HEK293 (cell line): Measurements from ENCODE around the gene SIDT2.

Source experiments
- CTCF ChIA-PET: fragments of 350-600 bp; formaldehyde crosslinking; extraction: SDS; loops from one replicate; lab custom pipeline; 2021; ENCODE audit warnings: antibody characterized with exemption; lab: Yijun Ruan, JAX
- POLR2A ChIA-PET: fragments of 300-600 bp; formaldehyde crosslinking; extraction: SDS; loops from one replicate; lab custom pipeline; 2020; ENCODE audit warnings: antibody characterized with exemption, inconsistent platforms; lab: Yijun Ruan, JAX
- H3K27ac ChIP-seq: fragments of 200-500 bp; sonication (Bioruptor generic); 2 replicates; pipeline ENCODE4 v1.5.1; 2014; ENCODE audit warnings: low read depth, low read length, control low read depth, inconsistent platforms; ENCODE audit errors: extremely low read depth
- H3K36me3 ChIP-seq, 2 experiments: fragments of 200-500 bp in 1 of 2; sonication (Bioruptor generic) in 1 of 2; 1 replicate in 1 of 2; 2 replicates in 1 of 2; pipeline ENCODE4 v1.5.1; 2014 to 2017; ENCODE audit warnings: inconsistent platforms in 2 of 2, low read length in 2 of 2; ENCODE audit not compliant: control insufficient read depth in 2 of 2, insufficient read depth in 1 of 2
- H3K4me1 ChIP-seq: fragments of 200-500 bp; sonication (Bioruptor generic); 2 replicates; pipeline ENCODE4 v1.5.1; 2014; ENCODE audit warnings: mild to moderate bottlenecking, low read length, inconsistent platforms; ENCODE audit not compliant: control insufficient read depth, insufficient read depth
- H3K4me3 ChIP-seq: 2 replicates; pipeline ENCODE4 v1.5.1; 2011; ENCODE audit warnings: low read depth, mild to moderate bottlenecking, control low read depth, low read length, moderate library complexity
- H3K9me3 ChIP-seq: fragments of 200-500 bp; sonication (Bioruptor generic); 2 replicates; pipeline ENCODE4 v1.5.1; 2014; ENCODE audit warnings: low read depth, low read length, inconsistent platforms; ENCODE audit not compliant: control insufficient read depth, insufficient read depth
- EGR2 ChIP-seq: fragments of 450-650 bp; formaldehyde crosslinking; IDR thresholded peaks from 2 replicates; pipeline ENCODE4 v1.5.1; 2016; ENCODE audit warnings: low read depth, missing biosample characterization, missing genetic modification characterization
- HOXA7 ChIP-seq: sonication (generic); formaldehyde crosslinking; IDR thresholded peaks from 2 replicates; pipeline ENCODE4 v1.8.1; 2022; ENCODE audit warnings: missing genetic modification reagents, borderline replicate concordance
- IKZF3 ChIP-seq: fragments of 450-650 bp; IDR thresholded peaks from 2 replicates; pipeline ENCODE4 v1.5.0; 2018; ENCODE audit warnings: missing biosample characterization, mild to moderate bottlenecking, missing genetic modification characterization, moderate library complexity
- KLF1 ChIP-seq: fragments of 450-650 bp; formaldehyde crosslinking; IDR thresholded peaks from 2 replicates; pipeline ENCODE4 v1.5.1; 2016; ENCODE audit warnings: missing biosample characterization, missing genetic modification characterization
- MEIS1 ChIP-seq: sonication (generic); formaldehyde crosslinking; IDR thresholded peaks from 2 replicates; pipeline ENCODE4 v1.8.1; 2022; ENCODE audit warnings: missing genetic modification reagents, mild to moderate bottlenecking, borderline replicate concordance
- MZF1 ChIP-seq: fragments of 450-650 bp; formaldehyde crosslinking; IDR thresholded peaks from 2 replicates; pipeline ENCODE4 v1.5.1; 2017; ENCODE audit warnings: missing biosample characterization, missing genetic modification characterization, borderline replicate concordance
- OVOL3 ChIP-seq: fragments of 450-650 bp; formaldehyde crosslinking; IDR thresholded peaks from 2 replicates; pipeline ENCODE4 v1.5.1; 2016; ENCODE audit warnings: missing biosample characterization, missing genetic modification characterization
- REST ChIP-seq: fragments of 450-650 bp; formaldehyde crosslinking; IDR thresholded peaks from 2 replicates; pipeline ENCODE4 v1.5.1; 2016; ENCODE audit warnings: missing biosample characterization, missing genetic modification characterization
- TCF7L2 ChIP-seq: IDR thresholded peaks from 2 replicates; pipeline ENCODE4 v1.6.1; 2011; ENCODE audit warnings: low read depth, mild to moderate bottlenecking, inconsistent platforms, low read length, moderate library complexity, borderline replicate concordance
- ZBTB11 ChIP-seq: fragments of 450-650 bp; formaldehyde crosslinking; conservative IDR thresholded peaks from 2 replicates; pipeline ENCODE4 v1.5.1; 2016; ENCODE audit warnings: low read depth, missing biosample characterization, missing genetic modification characterization
- ZNF10 ChIP-seq: fragments of 450-650 bp; formaldehyde crosslinking; IDR thresholded peaks from 2 replicates; pipeline ENCODE4 v1.5.1; 2017; ENCODE audit warnings: missing biosample characterization, missing genetic modification characterization
- ZNF132 ChIP-seq: fragments of 450-650 bp; formaldehyde crosslinking; IDR thresholded peaks from 2 replicates; pipeline ENCODE4 v1.5.1; 2017; ENCODE audit warnings: missing biosample characterization, missing genetic modification characterization, borderline replicate concordance
- ZNF175 ChIP-seq: fragments of 450-650 bp; formaldehyde crosslinking; IDR thresholded peaks from 2 replicates; pipeline ENCODE4 v1.5.1; 2016; ENCODE audit warnings: missing biosample characterization, missing genetic modification characterization
- ZNF184 ChIP-seq: fragments of 450-650 bp; IDR thresholded peaks from 2 replicates; pipeline ENCODE4 v1.5.1; 2018; ENCODE audit warnings: missing biosample characterization, mild to moderate bottlenecking, missing genetic modification characterization
- ZNF211 ChIP-seq: fragments of 450-650 bp; formaldehyde crosslinking; IDR thresholded peaks from 2 replicates; pipeline ENCODE4 v1.5.1; 2016; ENCODE audit warnings: low read depth, missing biosample characterization, missing genetic modification characterization
- ZNF214 ChIP-seq: fragments of 450-650 bp; formaldehyde crosslinking; IDR thresholded peaks from 2 replicates; pipeline ENCODE4 v1.5.1; 2017; ENCODE audit warnings: missing biosample characterization, mild to moderate bottlenecking, missing genetic modification characterization, borderline replicate concordance
- ZNF266 ChIP-seq: fragments of 450-650 bp; formaldehyde crosslinking; IDR thresholded peaks from 2 replicates; pipeline ENCODE4 v1.5.1; 2016; ENCODE audit warnings: missing biosample characterization, missing genetic modification characterization, low read depth
- ZNF510 ChIP-seq: fragments of 450-650 bp; formaldehyde crosslinking; IDR thresholded peaks from 2 replicates; pipeline ENCODE4 v1.5.1; 2018; ENCODE audit warnings: mild to moderate bottlenecking, missing genetic modification characterization, missing biosample characterization; ENCODE audit not compliant: insufficient replicate concordance
- ZNF544 ChIP-seq: fragments of 450-650 bp; formaldehyde crosslinking; IDR thresholded peaks from 2 replicates; pipeline ENCODE4 v1.5.0; 2017; ENCODE audit warnings: missing biosample characterization, missing genetic modification characterization
- ZNF654 ChIP-seq: fragments of 450-650 bp; formaldehyde crosslinking; IDR thresholded peaks from 2 replicates; pipeline ENCODE4 v1.5.1; 2016; ENCODE audit warnings: low read depth, missing biosample characterization, missing genetic modification characterization
- ZNF837 ChIP-seq: fragments of 450-650 bp; formaldehyde crosslinking; IDR thresholded peaks from 2 replicates; pipeline ENCODE4 v1.5.1; 2016; ENCODE audit warnings: missing biosample characterization, missing genetic modification characterization
- TF ChIP-seq, protein P1 (sequence below): fragments of 450-650 bp; formaldehyde crosslinking; IDR thresholded peaks from 2 replicates; pipeline ENCODE4 v1.5.1; 2016; ENCODE audit warnings: missing biosample characterization, missing genetic modification characterization
- TF ChIP-seq, protein P2 (sequence below): fragments of 450-650 bp; formaldehyde crosslinking; IDR thresholded peaks from 2 replicates; pipeline ENCODE4 v1.5.1; 2017; ENCODE audit warnings: missing biosample characterization, missing genetic modification characterization
- TF ChIP-seq, protein P3 (sequence below): fragments of 450-650 bp; formaldehyde crosslinking; IDR thresholded peaks from 2 replicates; pipeline ENCODE4 v1.5.1; 2016; ENCODE audit warnings: missing biosample characterization, missing genetic modification characterization

Gene SIDT2

GRCh38 chr11:117197006-117197405 is 18.5 kb downstream of the SIDT2 start (continued):
- TF ChIP-seq, protein P1, sequence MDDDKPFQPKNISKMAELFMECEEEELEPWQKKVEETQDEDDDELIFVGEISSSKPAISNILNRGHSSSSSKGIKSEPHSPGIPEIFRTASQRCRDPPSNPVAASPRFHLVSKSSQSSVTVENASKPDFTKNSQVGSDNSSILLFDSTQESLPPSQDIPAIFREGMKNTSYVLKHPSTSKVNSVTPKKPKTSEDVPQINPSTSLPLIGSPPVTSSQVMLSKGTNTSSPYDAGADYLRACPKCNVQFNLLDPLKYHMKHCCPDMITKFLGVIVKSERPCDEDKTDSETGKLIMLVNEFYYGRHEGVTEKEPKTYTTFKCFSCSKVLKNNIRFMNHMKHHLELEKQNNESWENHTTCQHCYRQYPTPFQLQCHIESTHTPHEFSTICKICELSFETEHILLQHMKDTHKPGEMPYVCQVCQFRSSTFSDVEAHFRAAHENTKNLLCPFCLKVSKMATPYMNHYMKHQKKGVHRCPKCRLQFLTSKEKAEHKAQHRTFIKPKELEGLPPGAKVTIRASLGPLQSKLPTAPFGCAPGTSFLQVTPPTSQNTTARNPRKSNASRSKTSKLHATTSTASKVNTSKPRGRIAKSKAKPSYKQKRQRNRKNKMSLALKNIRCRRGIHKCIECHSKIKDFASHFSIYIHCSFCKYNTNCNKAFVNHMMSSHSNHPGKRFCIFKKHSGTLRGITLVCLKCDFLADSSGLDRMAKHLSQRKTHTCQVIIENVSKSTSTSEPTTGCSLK (tag by site-specific recombination) = no peak
- TF ChIP-seq ZNF544 (no peak), HOXA7 (CRISPR knock-in tag) (no peak), ZNF184 (tag by site-specific recombination) (no peak), ZNF214 (tag by site-specific recombination) (no peak), MZF1 (no peak), ZNF266 (tag by site-specific recombination) (no peak), ZNF510 (no peak)
- TF ChIP-seq, protein P2, sequence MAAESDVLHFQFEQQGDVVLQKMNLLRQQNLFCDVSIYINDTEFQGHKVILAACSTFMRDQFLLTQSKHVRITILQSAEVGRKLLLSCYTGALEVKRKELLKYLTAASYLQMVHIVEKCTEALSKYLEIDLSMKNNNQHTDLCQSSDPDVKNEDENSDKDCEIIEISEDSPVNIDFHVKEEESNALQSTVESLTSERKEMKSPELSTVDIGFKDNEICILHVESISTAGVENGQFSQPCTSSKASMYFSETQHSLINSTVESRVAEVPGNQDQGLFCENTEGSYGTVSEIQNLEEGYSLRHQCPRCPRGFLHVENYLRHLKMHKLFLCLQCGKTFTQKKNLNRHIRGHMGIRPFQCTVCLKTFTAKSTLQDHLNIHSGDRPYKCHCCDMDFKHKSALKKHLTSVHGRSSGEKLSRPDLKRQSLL (tag by site-specific recombination) = no peak
- TF ChIP-seq, protein P3, sequence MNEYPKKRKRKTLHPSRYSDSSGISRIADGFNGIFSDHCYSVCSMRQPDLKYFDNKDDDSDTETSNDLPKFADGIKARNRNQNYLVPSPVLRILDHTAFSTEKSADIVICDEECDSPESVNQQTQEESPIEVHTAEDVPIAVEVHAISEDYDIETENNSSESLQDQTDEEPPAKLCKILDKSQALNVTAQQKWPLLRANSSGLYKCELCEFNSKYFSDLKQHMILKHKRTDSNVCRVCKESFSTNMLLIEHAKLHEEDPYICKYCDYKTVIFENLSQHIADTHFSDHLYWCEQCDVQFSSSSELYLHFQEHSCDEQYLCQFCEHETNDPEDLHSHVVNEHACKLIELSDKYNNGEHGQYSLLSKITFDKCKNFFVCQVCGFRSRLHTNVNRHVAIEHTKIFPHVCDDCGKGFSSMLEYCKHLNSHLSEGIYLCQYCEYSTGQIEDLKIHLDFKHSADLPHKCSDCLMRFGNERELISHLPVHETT = no peak

- no peak overlapping the region for H3K4me3 ChIP-seq
- no peak overlapping the region for H3K27ac ChIP-seq
- peaks cover 0 to 32% of the 10 kb centered on the region in 2 experiments; a peak in 1 of 3 replicates for H3K36me3 ChIP-seq
- H3K4me1 ChIP-seq = no peaks in the 10 kb centered on the region
- POLR2A ChIA-PET = interaction anchor here (1.8 kb wide), 1 partner anchor 20 kb away, joined by 5 read pairs; the partner anchor contains the start of gene SIDT2
- CTCF ChIA-PET = interaction anchor here (0.7 to 2.4 kb wide), 6 partner anchors 18 to 229 kb away, joined by 3 to 10 read pairs (median 3); no protein-coding TSS in a partner anchor
- H3K9me3 ChIP-seq = no peaks in the 10 kb centered on the region
- TF ChIP-seq KLF1 = peak; percentile 72
- TF ChIP-seq ZNF654 (tag by site-specific recombination) = no peak
- peak; percentile 52; the same call in 1 of the 2 replicates for TF ChIP-seq EGR2 (tag by site-specific recombination)
- TF ChIP-seq ZBTB11 (tag by site-specific recombination) = no peak
- no peak for TF ChIP-seq ZNF837 (tag by site-specific recombination)
- TF ChIP-seq ZNF211 (tag by site-specific recombination) = no peak
- TF ChIP-seq IKZF3 = no peak
- no peak for TF ChIP-seq ZNF132 (tag by site-specific recombination)
- no peak for TF ChIP-seq MEIS1
- 0 out of 2 replicates have a peak, but pooled peaks have one; percentile 13 for TF ChIP-seq REST (tag by site-specific recombination)
- TF ChIP-seq OVOL3 (tag by site-specific recombination) = no peak
- TF ChIP-seq ZNF10 (tag by site-specific recombination) = no peak
- no peak for TF ChIP-seq ZNF175 (tag by site-specific recombination)
- no peak for TF ChIP-seq TCF7L2
Observed at GRCh38 chr11:117197516-117198456, 19.2 kb downstream of the SIDT2 start.
